IMR-90 (cell line): ENCODE measurements around the gene ALCAM. TPM values are rescaled to one million over a fixed set of nuclear protein-coding genes. Genes with fewer than 3 reads are reported as not detected.

Source experiments
- ATAC-seq: fragments of 200-7000 bp; cut with Tn5 transposase; 2 replicates; pipeline ENCODE4 v1.9.1; 2020; ENCODE audit warnings: low read depth, mild to moderate bottlenecking, moderate library complexity
- BruUV-seq: library from RNA; stranded (reverse); fragments of 400-500 nt; replicated peaks from 2 replicates; lab custom pipeline; 2021; lab: Mats Ljungman, UMichigan
- CTCF ChIA-PET: fragments of 300-600 bp; formaldehyde crosslinking; extraction: SDS; loops from one replicate; lab custom pipeline; 2021; ENCODE audit warnings: antibody characterized with exemption; lab: Yijun Ruan, JAX
- POLR2A ChIA-PET: fragments of 300-600 bp; sonication (Branson Sonifier 250); formaldehyde crosslinking; loops from one replicate; lab custom pipeline; 2022; ENCODE audit warnings: antibody characterized with exemption; ENCODE audit not compliant: unreplicated experiment; lab: Charles Lee
- DNase-seq: peaks from one replicate; pipeline ENCODE4 v3.0.0; 2013
- H2AFZ ChIP-seq: replicated peaks from 2 replicates; pipeline ENCODE3; 2013; ENCODE audit warnings: low read length, mild to moderate bottlenecking; ENCODE audit not compliant: poor library complexity
- H2AK5ac ChIP-seq: 2 replicates; pipeline ENCODE4 v1.6.1; 2013; ENCODE audit warnings: low read depth, low read length, inconsistent platforms
- H2AK9ac ChIP-seq: replicated peaks from 2 replicates; pipeline ENCODE3; 2013; ENCODE audit warnings: mild to moderate bottlenecking, low read depth, low read length, moderate library complexity; ENCODE audit not compliant: poor library complexity
- H2BK120ac ChIP-seq: 2 replicates; pipeline ENCODE4 v1.6.1; 2013; ENCODE audit warnings: low read depth, low read length, inconsistent platforms
- H2BK15ac ChIP-seq: 3 replicates; pipeline ENCODE4 v1.6.1; 2013; ENCODE audit warnings: low read depth, low read length, inconsistent platforms
- H2BK20ac ChIP-seq: 2 replicates; pipeline ENCODE4 v1.6.1; 2013; ENCODE audit warnings: low read depth, mild to moderate bottlenecking, inconsistent platforms, low read length, moderate library complexity
- H2BK5ac ChIP-seq: 2 replicates; pipeline ENCODE4 v1.6.1; 2013; ENCODE audit warnings: mild to moderate bottlenecking, low read depth, low read length, inconsistent platforms; ENCODE audit not compliant: poor library complexity, severe bottlenecking
- H3K14ac ChIP-seq: replicated peaks from 2 replicates; pipeline ENCODE4 v1.6.1; 2013; ENCODE audit warnings: low read depth, low read length, inconsistent platforms
- H3K18ac ChIP-seq: 2 replicates; pipeline ENCODE4 v1.6.1; 2013; ENCODE audit warnings: low read depth, low read length, control low read depth
- H3K23ac ChIP-seq: 2 replicates; pipeline ENCODE4 v1.6.1; 2013; ENCODE audit warnings: low read depth, low read length, inconsistent platforms
- H3K27ac ChIP-seq: 2 replicates; pipeline ENCODE4 v1.5.1; 2013; ENCODE audit warnings: mild to moderate bottlenecking, control low read depth, low read length; ENCODE audit not compliant: insufficient read depth
- H3K27me3 ChIP-seq: 2 replicates; pipeline ENCODE4 v1.6.1; 2013; ENCODE audit warnings: low read length; ENCODE audit not compliant: control insufficient read depth, insufficient read depth
- H3K36me3 ChIP-seq: 2 replicates; pipeline ENCODE4 v1.6.1; 2013; ENCODE audit warnings: low read length, mixed read lengths; ENCODE audit not compliant: control insufficient read depth, insufficient read depth
- H3K4ac ChIP-seq: 2 replicates; pipeline ENCODE4 v1.6.1; 2013; ENCODE audit warnings: low read depth, low read length, inconsistent platforms
- H3K4me1 ChIP-seq: 2 replicates; pipeline ENCODE4 v1.6.1; 2013; ENCODE audit warnings: low read length, mixed read lengths; ENCODE audit not compliant: control insufficient read depth, insufficient read depth
- H3K4me2 ChIP-seq: 2 replicates; pipeline ENCODE4 v1.6.1; 2013; ENCODE audit warnings: low read depth, mild to moderate bottlenecking, control low read depth, low read length, moderate library complexity
- H3K4me3 ChIP-seq: 2 replicates; pipeline ENCODE4 v1.5.1; 2013; ENCODE audit warnings: low read depth, mild to moderate bottlenecking, control low read depth, low read length, moderate library complexity; ENCODE audit not compliant: insufficient read depth
- H3K56ac ChIP-seq: 2 replicates; pipeline ENCODE4 v1.6.1; 2013; ENCODE audit warnings: low read length, inconsistent platforms; ENCODE audit not compliant: insufficient read depth; ENCODE audit errors: extremely low read depth
- H3K79me1 ChIP-seq, 2 experiments: 2 replicates each; pipeline ENCODE4 v1.6.1; 2013; ENCODE audit warnings: low read length in 2 of 2, inconsistent platforms in 1 of 2, low read depth in 1 of 2
- H3K9ac ChIP-seq: 2 replicates; pipeline ENCODE4 v1.6.1; 2013; ENCODE audit warnings: low read depth, low read length, control low read depth
- H3K9me1 ChIP-seq: 2 replicates; pipeline ENCODE4 v1.6.1; 2013; ENCODE audit warnings: low read length, inconsistent platforms; ENCODE audit not compliant: insufficient read depth
- H3K9me3 ChIP-seq: 2 replicates; pipeline ENCODE4 v1.6.1; 2013; ENCODE audit warnings: low read length; ENCODE audit not compliant: control insufficient read depth, insufficient read depth
- H4K20me1 ChIP-seq: 2 replicates; pipeline ENCODE4 v1.6.1; 2013; ENCODE audit warnings: low read length, inconsistent platforms; ENCODE audit not compliant: insufficient read depth
- H4K5ac ChIP-seq: 2 replicates; pipeline ENCODE4 v1.6.1; 2013; ENCODE audit warnings: mild to moderate bottlenecking, low read depth, low read length, control low read depth
- H4K8ac ChIP-seq, 2 experiments: 2 replicates each; pipeline ENCODE4 v1.6.1; 2013; ENCODE audit warnings: low read depth in 2 of 2, low read length in 2 of 2, control low read depth in 1 of 2, inconsistent platforms in 1 of 2
- H4K91ac ChIP-seq: 2 replicates; pipeline ENCODE4 v1.6.1; 2013; ENCODE audit warnings: low read depth, low read length, inconsistent platforms; ENCODE audit not compliant: insufficient read depth
- BHLHE40 ChIP-seq: fragments of 150-350 bp; IDR thresholded peaks from 2 replicates; pipeline ENCODE4 v1.6.1; 2016; ENCODE audit warnings: mild to moderate bottlenecking, low read depth, low read length
- CHD1 ChIP-seq: IDR thresholded peaks from 2 replicates; pipeline ENCODE4 v1.6.1; 2012; ENCODE audit warnings: low read depth, low read length, improper control_type of control experiment
- FOS ChIP-seq: fragments of 150-350 bp; IDR thresholded peaks from 2 replicates; pipeline ENCODE4 v1.6.1; 2016; ENCODE audit warnings: low read depth, low read length
- MXI1 ChIP-seq: IDR thresholded peaks from 2 replicates; pipeline ENCODE4 v1.6.1; 2012; ENCODE audit warnings: low read depth, mild to moderate bottlenecking, low read length, moderate library complexity, borderline replicate concordance
- POLR2A ChIP-seq: IDR thresholded peaks from 2 replicates; pipeline ENCODE4 v1.6.1; 2012; ENCODE audit warnings: mild to moderate bottlenecking, low read depth, low read length
- WGBS, 2 experiments: methylation state at CpG; one replicate each; pipeline versions ENCODE4 v1.1.5 to v1.1.7; 2013; ENCODE audit warnings: missing lambda C conversion rate in 2 of 2; ENCODE audit not compliant: insufficient read length in 1 of 2; ENCODE audit errors: extremely low coverage in 2 of 2; 5-methylcytosine and 5-hydroxymethylcytosine counted together
- dilution Hi-C: fragments of 300-500 bp; cut with HindIII; formaldehyde crosslinking; loops from one replicate; pipeline ENCODE4 v1.14.3; 2018; ENCODE audit warnings: low sequenced_read_pairs; ENCODE audit not compliant: unreplicated experiment
- in situ Hi-C: fragments of 300-500 bp; cut with MboI; formaldehyde crosslinking; loops from 3 replicates; pipeline ENCODE4 v1.14.3; 2019; ENCODE audit warnings: low sequenced_read_pairs, inconsistent platforms, mixed read lengths
- intact Hi-C: fragments of 100-400 bp; cut with micrococcal nuclease; formaldehyde crosslinking; loops from 2 replicates; pipeline ENCODE4 v1.10.0; 2022
- polyA plus RNA-seq, 3 experiments: library from polyadenylated mRNA; depleted of rRNA; stranded (reverse); fragments of >200 nt; gene quantifications; 2 replicates each; pipeline ENCODE4 v1.2.3, GENCODE V29; 2012; ENCODE audit warnings: low replicate concordance in 1 of 3
- total RNA-seq: library from RNA; depleted of rRNA; stranded (reverse); fragments of >200 nt; gene quantifications from 2 replicates; pipeline ENCODE4 v1.2.3, GENCODE V29; 2012
- TF ChIP-seq, protein P1 (sequence below): conservative IDR thresholded peaks from 2 replicates; pipeline ENCODE4 v1.5.1; 2012; ENCODE audit warnings: mild to moderate bottlenecking, low read depth, low read length, improper control_type of control experiment

Gene ALCAM
- total and polyA plus RNA-seq, 2 of the 4 experiments (the other 2 are of a cell fraction), result 117 to 423 TPM

GRCh38 chr3:105406268-105406667 lies 39.6 kb downstream of the ALCAM start:
- no peak overlapping the region for H3K4me3 ChIP-seq
- ATAC-seq, result no peak
- no peak overlapping the region for H3K18ac ChIP-seq
- dilution Hi-C loops (no loop called here), in situ Hi-C loops (no loop called here), intact Hi-C loops (no loop called here)
- H4K91ac ChIP-seq, result no peak overlapping the region
- POLR2A ChIA-PET, result no interaction called here
- H3K27me3 ChIP-seq, result no peaks in the 10 kb centered on the region
- H3K4ac ChIP-seq, result no peak overlapping the region
- H2BK15ac ChIP-seq, result no peak overlapping the region
- no peak for DNase-seq
- H2AFZ ChIP-seq, result no peak overlapping the region
- H3K14ac ChIP-seq, result no peak overlapping the region
- WGBS, 2 experiments, result no CpG with 5 or more reads among the region's 2 CpGs
- no TSS peak for BruUV-seq
- H2BK5ac ChIP-seq, result no peak overlapping the region
- CTCF ChIA-PET, result interaction anchor here (0.7 kb wide), 1 partner anchor 810 kb away, joined by 7 read pairs; no protein-coding TSS in a partner anchor
- no peak overlapping the region for H2AK5ac ChIP-seq
- peaks cover 3% of the 10 kb centered on the region; the same call in 1 of the 2 replicates for H3K36me3 ChIP-seq
- H3K4me1 ChIP-seq, result peaks cover 2% of the 10 kb centered on the region; the same call in 1 of the 2 replicates
- no peak overlapping the region for H2BK20ac ChIP-seq
- H3K4me2 ChIP-seq, result no peak overlapping the region
- no peak overlapping the region for H3K23ac ChIP-seq
- no peak overlapping the region for H3K56ac ChIP-seq
- peaks cover 4% of the 10 kb centered on the region; the same call in 1 of the 2 replicates for H4K20me1 ChIP-seq
- H3K9me1 ChIP-seq, result peaks cover 7% of the 10 kb centered on the region
- no peak for TF ChIP-seq POLR2A
- no peak for TF ChIP-seq BHLHE40
- TF ChIP-seq MXI1, result no peak
- TF ChIP-seq CHD1, result no peak
- no peak for TF ChIP-seq FOS
- TF ChIP-seq, protein P1, sequence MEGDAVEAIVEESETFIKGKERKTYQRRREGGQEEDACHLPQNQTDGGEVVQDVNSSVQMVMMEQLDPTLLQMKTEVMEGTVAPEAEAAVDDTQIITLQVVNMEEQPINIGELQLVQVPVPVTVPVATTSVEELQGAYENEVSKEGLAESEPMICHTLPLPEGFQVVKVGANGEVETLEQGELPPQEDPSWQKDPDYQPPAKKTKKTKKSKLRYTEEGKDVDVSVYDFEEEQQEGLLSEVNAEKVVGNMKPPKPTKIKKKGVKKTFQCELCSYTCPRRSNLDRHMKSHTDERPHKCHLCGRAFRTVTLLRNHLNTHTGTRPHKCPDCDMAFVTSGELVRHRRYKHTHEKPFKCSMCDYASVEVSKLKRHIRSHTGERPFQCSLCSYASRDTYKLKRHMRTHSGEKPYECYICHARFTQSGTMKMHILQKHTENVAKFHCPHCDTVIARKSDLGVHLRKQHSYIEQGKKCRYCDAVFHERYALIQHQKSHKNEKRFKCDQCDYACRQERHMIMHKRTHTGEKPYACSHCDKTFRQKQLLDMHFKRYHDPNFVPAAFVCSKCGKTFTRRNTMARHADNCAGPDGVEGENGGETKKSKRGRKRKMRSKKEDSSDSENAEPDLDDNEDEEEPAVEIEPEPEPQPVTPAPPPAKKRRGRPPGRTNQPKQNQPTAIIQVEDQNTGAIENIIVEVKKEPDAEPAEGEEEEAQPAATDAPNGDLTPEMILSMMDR, result no peak
- no peak overlapping the region for H4K8ac ChIP-seq
- no peak overlapping the region for H2AK9ac ChIP-seq
- no peaks in the 10 kb centered on the region for H3K9me3 ChIP-seq
- H2BK120ac ChIP-seq, result no peak overlapping the region
- H3K9ac ChIP-seq, result no peak overlapping the region
- H3K79me1 ChIP-seq, result peaks cover 26 to 54% of the 10 kb centered on the region in 2 experiments
- no peak overlapping the region for H3K27ac ChIP-seq
- no peak overlapping the region for H4K5ac ChIP-seq
